ENCODE results near the gene ACAP2. TPM values are rescaled to one million over a fixed set of nuclear protein-coding genes. Genes with fewer than 3 reads are reported as not detected.

The ACAP2 gene
- total RNA-seq, 2 donors from 2014 or later = 24.3 to 25.3 TPM

- ATAC-seq = no peak
- DNase-seq = no peak
- intact Hi-C loops (cut with DNase I) = no loop called here
Observed at GRCh38 chr3:195268576-195269309, 174.1 kb downstream of the ACAP2 start.

- intact Hi-C loops (cut with DNase I) = no loop called here
- no peak for DNase-seq
- no peak for ATAC-seq
Observed at GRCh38 chr3:195267096-195267495, 175.7 kb downstream of the ACAP2 start.

DNA sequence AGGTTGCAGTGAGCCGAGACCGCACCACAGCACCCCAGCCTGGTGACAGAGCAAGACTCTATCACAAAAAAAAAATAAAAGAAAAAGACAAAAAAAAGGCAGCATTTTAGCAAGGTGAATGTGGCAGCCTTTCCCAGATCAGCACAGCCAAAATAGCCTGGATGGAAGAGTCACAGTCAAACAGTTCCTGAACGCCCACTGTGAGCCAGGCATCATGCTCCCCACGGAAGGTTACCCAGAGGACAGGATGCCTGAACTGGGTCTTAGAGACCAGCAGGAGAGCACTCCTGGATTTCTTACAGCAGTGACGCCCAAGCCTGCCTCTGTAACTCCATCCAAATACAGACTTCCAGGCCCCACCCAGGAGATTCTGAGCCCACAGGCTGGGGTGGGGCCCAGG is 176.4 kb downstream of the ACAP2 start:
- no peak for ATAC-seq
- no peak for DNase-seq
- intact Hi-C loops (cut with DNase I) = no loop called here

DNA sequence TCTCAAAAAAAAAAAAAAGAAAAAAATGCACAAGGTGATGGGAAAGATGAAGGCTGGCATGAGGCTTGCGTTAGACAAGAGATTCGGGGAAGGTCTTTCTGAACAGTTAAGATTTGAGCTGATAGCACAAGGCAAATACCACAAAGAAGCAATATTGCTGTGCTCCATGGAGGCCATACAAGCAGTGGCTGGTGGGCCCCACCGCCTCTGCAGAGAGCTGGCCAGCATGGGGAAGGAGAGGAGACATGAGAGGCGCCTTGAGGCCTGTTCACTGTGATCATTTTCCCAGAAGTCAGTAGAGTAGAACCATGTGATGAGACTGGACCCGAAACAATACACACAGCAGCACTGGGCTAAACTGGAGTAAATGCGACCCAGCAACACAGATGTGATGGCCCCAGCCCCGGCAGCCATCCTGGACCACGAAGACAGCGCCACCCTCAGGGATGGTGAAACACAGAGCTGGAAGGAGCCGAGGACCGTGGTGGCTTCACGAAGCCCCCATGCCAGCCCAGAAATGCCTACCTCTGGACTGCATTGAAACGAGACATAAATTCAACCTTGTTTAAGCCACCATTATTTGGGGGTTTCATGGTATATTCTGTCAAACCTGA is 177.3 kb downstream of the ACAP2 start:
- ATAC-seq (no peak), DNase-seq (no peak)
- intact Hi-C loops (cut with DNase I) = no loop called here

DNA sequence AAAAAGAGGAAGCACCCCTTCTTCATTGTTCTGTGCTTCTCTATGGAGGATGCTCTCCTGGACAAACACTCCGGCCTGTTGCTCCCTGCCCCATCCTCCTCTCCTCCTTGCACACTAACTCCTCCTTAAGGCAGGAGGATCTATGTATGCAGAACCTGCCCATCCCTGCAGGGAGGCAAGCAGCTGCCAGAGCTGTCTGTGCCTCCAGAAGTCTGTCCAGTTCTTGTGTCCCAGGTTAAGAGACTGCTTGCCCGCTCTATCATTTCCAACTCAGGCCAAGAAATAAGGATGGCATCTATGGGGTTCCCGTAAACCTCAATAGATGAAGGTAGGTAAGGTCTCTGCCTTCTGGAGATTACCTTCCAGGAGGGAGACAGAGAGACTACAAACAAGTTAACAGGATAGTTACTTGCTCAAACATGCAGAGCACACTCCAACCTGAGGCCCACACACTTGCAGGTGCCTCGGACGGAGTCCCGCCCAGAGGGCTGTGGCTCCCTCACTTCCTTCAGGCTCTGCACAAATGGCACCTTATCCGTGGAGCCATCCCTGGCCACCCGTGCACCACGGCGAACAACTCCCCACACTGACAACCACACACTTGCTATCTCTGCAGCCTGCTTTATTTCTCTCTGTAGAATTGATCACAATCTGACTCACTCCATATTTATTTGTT is 178.8 kb downstream of the ACAP2 start:
- DNase-seq (no peak), ATAC-seq (no peak)
- intact Hi-C loops (cut with DNase I) = no loop called here

DNA sequence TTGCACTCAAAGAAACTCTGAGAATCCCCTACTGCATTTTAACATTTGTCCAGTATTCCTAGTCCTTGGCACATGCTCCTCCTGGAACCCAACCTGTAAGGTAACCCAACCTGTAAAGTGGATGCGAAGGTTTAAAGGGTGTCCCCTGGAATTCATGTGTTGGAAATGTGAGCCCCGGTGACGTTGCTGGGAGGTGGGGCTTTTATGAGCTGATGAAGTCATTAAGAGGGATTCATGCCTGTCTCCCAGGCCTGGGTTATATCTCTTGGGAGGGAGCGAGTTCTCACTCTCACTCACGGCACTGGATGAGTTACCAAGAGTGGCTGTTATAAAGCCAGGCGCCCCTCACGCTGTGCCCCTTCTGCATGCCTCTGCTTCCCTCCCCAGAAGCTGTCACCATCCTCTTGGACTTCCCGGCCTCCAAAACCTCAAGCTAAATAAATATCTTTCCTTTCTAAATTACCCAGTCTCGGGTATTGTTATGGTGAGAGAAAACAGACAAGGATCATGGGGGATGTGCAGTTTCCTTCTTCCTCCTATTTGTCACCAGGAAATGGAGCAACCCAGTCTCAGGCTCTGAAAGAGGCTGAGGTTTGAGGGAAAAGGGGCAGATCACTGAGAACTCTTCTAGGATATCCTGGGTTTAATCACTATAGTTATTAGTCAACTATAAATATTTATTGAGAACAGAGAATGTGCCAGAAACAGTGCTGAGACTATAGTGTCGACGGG is 179.5 kb downstream of the ACAP2 start:
- intact Hi-C loops (cut with DNase I) = no loop called here
- no peak for ATAC-seq

DNA sequence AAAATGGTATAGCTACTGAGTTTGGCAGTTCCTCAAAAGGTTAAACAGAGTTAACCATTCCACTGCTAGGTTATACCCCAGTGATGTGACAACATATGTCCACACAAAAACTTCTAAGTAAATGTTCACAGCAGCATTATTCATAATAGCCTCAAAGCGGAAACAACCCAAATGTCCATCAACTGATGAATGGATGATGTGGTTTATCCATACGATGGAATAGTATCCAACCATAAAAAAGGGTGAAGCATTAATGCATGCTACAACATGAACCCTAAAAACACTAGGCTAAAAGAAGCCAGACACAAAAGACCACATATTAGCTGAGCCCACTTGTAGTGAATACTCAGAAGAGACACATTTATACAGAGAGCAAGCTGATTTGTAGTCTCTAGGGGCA is 180.9 kb downstream of the ACAP2 start:
- ATAC-seq (no peak), DNase-seq (no peak)
- intact Hi-C loops (cut with DNase I) = loop anchor here in 1 of 2 donors (2.0 kb wide), 1 partner anchor 579 kb away; no protein-coding TSS in a partner anchor

More for the DNA sequence above, 179.5 kb downstream of the ACAP2 start:
- no peak for DNase-seq

DNA sequence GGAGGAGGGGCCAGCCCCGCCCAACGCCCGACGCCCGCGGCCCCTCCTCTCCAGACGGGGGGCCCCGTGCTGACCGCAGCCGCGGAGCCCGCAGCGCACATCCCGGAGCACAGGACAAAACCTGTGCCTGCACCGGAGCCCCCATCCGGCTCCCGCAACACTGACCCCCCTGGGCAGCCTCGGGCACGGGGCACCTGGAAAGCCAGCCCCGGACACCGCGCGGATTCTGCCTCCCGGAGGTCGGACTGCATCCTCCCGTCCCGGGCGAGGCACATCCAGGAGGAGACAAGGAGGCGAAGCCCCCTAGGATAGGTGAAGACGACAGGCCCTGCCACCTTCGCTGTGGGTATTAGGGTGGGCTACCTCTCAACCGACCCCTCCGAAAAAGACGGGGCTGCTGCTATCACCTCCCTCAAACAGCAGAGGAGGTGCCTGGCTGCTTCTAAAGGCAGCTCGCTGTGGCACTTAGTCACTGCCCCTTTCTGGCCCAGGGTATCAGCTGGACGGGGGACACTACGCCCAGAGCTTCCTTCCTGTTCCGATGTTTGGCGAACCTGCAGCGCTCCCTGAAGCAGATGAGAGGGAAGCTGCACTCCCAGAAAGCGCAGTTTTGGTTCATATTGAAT is 182.4 kb downstream of the ACAP2 start:
- intact Hi-C loops (cut with DNase I) = loop anchor here in 1 of 2 donors (2.0 kb wide), 1 partner anchor 578 kb away; no protein-coding TSS in a partner anchor
- DNase-seq (no peak), ATAC-seq (peak in 1 of 2 donors; percentile 19)

GRCh38 chr3:195259475-195260279 is 183.1 kb downstream of the ACAP2 start:
- intact Hi-C loops (cut with DNase I) = loop anchor here (2.0 to 10.0 kb wide), 4 partner anchors 137 to 577 kb away; no protein-coding TSS in a partner anchor
- ATAC-seq = peak; percentile 85 to 90
- DNase-seq = peak; percentile 94

- peak in 1 of 2 donors; percentile 1 for ATAC-seq
- intact Hi-C loops (cut with DNase I) = loop anchor here (5.0 to 10.0 kb wide), 3 partner anchors 137 to 577 kb away; no protein-coding TSS in a partner anchor
- no peak for DNase-seq
Observed at GRCh38 chr3:195259154-195259474, 183.7 kb downstream of the ACAP2 start.

DNA sequence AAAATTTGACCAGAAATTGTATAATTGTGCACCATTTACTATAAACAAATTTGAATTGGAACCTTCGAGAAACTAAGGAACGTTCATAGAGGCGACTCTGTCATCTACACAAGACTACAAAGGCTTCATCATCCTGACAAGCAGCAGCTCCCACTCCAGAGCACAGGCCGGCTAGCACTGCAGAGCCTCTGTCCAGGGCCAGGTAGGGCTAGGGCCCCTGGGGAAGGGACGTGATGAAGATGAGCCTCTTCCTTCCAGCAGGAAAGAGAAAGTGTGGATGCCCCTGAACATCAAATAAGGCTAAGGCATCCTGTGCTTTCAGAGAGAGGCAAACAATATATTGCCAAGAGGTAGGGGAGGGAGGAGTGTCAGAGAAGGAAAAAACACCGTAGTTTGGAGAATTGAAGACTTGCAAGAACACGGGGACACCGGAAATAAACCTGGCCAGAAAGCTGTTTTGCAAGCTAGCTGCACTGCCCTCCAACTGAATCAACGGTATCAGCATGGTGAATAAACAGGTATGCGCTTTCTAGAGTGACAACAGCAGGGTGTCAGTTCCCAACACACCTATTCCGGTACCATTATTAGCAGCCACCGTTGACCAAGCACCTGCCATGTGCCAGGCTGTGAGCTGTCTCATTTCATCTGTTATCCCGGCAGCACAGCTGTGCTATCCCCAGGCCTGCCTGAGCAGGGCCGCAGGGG is 184.2 kb downstream of the ACAP2 start:
- peak in 1 of 2 donors; percentile 1 for ATAC-seq
- no peak for DNase-seq
- intact Hi-C loops (cut with DNase I) = loop anchor here (5.0 to 10.0 kb wide), 3 partner anchors 136 to 576 kb away; no protein-coding TSS in a partner anchor

- intact Hi-C loops (cut with DNase I) = loop anchor here (5.0 to 10.0 kb wide), 3 partner anchors 135 to 575 kb away; no protein-coding TSS in a partner anchor
- DNase-seq = no peak
- ATAC-seq = no peak
Observed at GRCh38 chr3:195257454-195258448, 185.1 kb downstream of the ACAP2 start.

DNA sequence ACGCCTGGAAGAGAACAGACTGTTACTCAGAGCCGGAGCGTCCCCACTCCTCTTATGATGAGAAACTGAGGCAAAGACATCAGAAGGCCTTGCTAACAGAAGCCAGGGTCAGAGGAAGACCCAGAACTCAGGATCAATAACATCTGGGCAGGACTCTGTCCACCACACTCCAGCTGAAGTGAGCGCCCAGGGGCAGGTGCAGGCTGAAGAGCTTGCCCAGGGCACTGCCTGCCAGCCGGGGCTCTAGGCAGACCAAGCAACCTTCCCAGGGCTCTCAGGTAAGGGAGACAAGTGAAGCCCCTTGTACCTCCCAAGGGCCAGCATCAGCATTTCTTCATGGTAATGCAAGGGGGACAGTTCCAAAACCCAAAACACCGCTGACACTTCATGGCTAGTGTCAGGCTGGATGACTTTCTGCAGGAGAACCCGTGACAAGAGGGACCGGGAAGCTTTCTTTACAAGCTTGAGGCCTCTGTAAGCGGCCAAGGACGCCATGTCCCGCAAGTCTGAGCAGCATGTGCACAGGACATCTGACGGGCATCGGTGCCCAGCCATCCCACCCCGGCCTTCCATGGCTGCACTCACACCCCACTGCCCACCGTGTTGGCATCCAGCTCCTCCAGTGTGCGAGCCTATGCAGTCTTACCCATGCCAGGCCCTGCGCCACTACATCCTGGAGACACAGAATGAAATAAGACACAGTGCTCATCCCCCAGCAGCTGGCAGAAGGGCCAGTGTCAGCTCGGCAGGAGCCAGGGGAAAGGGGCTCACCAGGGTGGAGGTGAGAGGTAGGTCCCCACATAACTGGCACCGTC is 186.0 kb downstream of the ACAP2 start:
- no peak for DNase-seq
- no peak for ATAC-seq
- intact Hi-C loops (cut with DNase I) = loop anchor here (5.0 to 10.0 kb wide), 3 partner anchors 135 to 575 kb away; no protein-coding TSS in a partner anchor

- DNase-seq (no peak), ATAC-seq (no peak)
- intact Hi-C loops (cut with DNase I) = loop anchor here (5.0 to 10.0 kb wide), 3 partner anchors 134 to 574 kb away; no protein-coding TSS in a partner anchor
Observed at GRCh38 chr3:195255571-195256501, 187.0 kb downstream of the ACAP2 start.
